Stimulated activated CD4-positive, alpha-beta T cell treated with anti-CD3 and anti-CD28 coated beads, Interleukin-1b, Interleukin-23, amount 100 ng/mL, for 24 hours (primary cell): ENCODE data around the gene RAG1.

Experiments used
- DNase-seq, 4 experiments: peaks; one replicate each; pipeline ENCODE4 v3.0.0-alpha.2; 2020; ENCODE audit warnings: low read depth in 4 of 4, low spot score in 1 of 4

The RAG1 gene

GRCh38 chr11:36627006-36627405 lies 59.2 kb downstream of the RAG1 start:
- no peak for DNase-seq

DNA sequence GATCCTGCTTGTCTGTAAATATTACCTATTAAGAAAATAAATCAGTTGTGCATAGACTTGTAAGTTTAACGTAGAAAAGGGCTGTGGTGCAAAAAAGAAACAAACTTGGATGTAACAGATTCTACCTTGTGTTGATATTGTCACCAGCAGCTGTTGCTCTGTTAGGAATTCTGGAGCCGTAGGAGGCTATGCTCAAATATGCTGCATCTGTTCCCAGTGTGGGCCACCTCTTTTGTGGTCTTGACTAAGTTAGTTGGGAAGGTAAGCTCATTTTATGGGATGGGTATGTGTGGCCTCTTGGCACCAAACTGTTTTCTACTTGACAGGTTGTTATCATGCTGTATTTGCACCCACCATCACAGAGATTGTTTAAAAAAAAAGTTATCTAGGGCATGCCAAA lies 59.7 kb downstream of the RAG1 start:
- no peak for DNase-seq

- DNase-seq, result no peak
These were observed 60.3 kb downstream of the RAG1 start for GRCh38 chr11:36628141-36628540.

DNA sequence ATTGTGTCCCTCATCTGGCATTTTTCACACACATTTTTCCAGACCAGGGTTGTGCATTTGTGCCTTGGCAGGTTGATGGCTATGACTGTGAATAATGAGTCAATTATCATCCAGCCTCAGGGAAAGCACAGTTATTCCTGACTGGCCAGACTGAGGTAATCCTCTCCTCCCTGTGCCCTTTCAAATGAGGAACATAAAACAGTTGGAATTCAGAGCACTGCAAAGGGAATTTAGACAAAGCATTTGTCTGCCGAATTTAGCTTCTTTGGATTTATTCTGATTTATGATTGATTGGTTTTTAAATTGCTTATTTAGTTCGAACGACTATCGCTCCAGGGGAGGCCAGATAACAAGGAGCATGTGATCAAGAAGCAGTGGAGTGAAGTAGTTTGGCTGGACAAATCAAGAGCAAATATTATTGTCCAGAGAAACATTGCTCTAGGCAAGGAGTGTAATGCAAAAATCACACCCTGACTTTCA lies 61.0 kb downstream of the RAG1 start:
- DNase-seq, result no peak
